NCI-H526 (cell line): ENCODE measurements around the gene IFIT1.
"Not testable (repeated sequence)": the region's sequence is repeated elsewhere in the genome, so short reads cannot be mapped to it uniquely, and the experiment has no call there.

Experiments used
- DNase-seq, 2 experiments: peaks; one replicate each; lab custom pipeline; 2025; lab: John Stamatoyannopoulos, UW

IFIT1 gene

GRCh38 chr10:89440226-89441009 lies 48.0 kb downstream of the IFIT1 start:
- no peak for DNase-seq

- DNase-seq: no peak
These were observed 49.9 kb downstream of the IFIT1 start for GRCh38 chr10:89442289-89442688.

- DNase-seq: not testable (repeated sequence)
These were observed 52.4 kb downstream of the IFIT1 start for GRCh38 chr10:89444819-89445218.

- DNase-seq: no peak
These were observed 58.5 kb downstream of the IFIT1 start for GRCh38 chr10:89450901-89451300.

- DNase-seq: no peak
These were observed 59.8 kb downstream of the IFIT1 start for GRCh38 chr10:89452193-89452592.

GRCh38 chr10:89454561-89455347 lies 62.3 kb downstream of the IFIT1 start:
- DNase-seq: no peak
